Measurements from ENCODE around the gene BTNL9. TPM values are rescaled to one million over a fixed set of nuclear protein-coding genes. Genes with fewer than 3 reads are reported as not detected.
"Not testable (repeated sequence)": the region's sequence is repeated elsewhere in the genome, so short reads cannot be mapped to it uniquely, and the experiment has no call there.

BTNL9 gene
- total RNA-seq, 1 donor from 2014 or later, result not detected

DNA sequence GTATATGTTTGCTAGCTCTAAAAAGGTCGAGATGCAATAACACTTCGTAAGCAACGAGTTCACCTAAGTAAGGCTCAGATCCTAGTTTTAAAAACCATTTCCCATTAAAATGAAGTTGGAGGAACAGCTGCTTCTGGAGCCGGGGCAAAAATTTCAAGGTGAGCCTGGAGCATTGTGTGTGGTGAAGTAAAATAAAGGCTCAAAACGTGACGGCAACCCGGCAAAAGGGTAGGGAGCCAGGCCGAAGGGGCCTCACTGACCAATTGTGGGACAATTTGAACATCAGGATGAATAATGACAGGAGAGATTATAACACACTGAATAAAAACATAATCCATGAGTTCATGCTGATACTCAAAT, 20.1 kb downstream of the BTNL9 start:
- intact Hi-C loops (cut with micrococcal nuclease), result no loop called here

DNA sequence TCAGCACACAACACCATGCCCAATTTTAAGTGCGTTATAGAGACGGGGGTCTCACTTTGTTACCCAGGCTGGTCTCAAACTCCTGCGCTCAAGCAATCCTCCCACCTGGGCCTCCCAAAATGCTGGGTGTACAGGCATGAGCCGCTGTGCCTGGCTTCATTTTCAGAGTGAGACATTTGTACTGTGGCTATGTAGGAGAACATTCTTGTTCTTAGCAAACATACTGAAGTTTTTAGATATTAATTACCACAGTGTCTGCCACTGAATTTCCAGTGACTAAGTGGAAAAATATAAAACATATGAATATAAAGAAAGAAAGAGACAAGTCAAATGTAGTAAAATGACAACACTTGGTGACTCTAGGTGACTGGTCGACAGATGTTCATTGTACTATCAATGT, 20.9 kb downstream of the BTNL9 start:
- intact Hi-C loops (cut with micrococcal nuclease), result no loop called here

DNA sequence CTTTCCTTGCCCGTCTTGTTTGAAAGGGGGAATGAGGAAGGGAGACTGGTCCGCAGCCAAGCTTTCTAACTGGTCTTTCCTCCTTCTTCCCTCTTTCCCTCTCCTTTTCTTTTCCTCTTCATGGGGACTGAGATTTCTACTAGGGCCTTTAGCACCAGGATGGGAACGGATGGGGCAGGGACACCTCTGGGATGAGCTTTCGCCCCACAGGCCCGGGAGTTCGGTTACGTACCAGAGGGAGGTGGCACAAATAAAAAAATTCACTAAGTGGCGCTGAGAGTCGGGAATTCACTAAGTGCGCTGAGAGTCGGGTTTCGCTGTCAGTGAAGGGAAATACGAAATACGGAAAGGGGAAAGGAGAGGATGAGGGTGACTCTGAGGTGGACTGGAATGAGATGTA, 21.6 kb downstream of the BTNL9 start:
- intact Hi-C loops (cut with micrococcal nuclease), result no loop called here

DNA sequence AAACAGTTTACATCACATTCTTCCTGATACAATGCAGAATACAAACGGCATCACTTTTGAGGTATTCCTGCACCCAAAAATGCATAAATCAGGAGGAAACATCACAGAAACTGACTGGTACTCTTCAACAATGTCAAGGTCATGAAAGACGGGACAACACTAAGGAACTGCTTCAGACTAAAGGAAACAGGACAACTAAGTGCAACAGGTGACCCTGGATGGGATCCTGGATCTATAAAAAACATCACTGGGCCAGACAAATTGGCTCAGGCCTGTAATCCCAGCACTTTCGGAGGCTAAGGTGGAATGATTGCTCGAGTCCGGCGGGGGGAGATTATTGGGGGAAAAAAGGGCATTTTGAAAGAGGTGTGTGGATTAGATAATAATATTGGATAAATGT, 22.6 kb downstream of the BTNL9 start:
- intact Hi-C loops (cut with micrococcal nuclease), result no loop called here

DNA sequence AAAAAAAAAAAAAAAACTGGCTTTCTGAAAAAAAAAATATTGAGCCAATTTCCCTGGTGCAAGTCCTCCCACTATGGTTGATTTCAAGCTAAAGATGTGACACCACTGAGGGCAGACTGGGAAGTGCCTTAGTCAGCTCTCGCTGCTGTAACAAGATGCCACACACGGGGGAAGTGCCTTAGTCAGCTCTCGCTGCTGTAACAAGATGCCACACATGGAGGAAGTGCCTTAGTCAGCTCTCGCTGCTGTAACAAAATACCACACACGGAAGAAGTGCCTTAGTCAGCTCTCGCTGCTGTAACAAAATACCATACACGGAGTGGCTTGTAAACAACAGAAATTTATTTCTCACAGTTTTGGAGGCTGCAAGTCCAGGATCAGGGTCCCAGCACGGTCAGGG, 23.4 kb downstream of the BTNL9 start:
- intact Hi-C loops (cut with micrococcal nuclease), result no loop called here

DNA sequence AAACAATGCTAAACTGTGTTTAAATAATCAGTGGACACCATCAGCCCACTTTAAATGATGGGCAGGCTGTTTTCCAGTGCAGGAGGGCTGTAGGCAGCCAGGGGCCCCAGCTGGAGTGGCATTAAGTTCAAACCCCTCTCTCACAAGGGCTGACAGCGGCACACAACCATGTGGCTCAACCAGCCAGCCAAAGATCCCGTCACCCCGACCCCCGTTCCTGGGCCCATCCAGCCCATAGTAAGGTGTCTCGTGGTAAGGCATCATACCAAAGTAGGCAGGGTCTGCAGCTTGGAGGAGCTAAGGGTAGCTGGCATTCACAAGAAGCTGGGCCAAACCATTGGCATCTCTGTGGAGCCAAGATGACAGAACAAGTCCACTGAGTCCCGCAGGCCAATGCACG, 24.9 kb downstream of the BTNL9 start:
- intact Hi-C loops (cut with micrococcal nuclease), result no loop called here

DNA sequence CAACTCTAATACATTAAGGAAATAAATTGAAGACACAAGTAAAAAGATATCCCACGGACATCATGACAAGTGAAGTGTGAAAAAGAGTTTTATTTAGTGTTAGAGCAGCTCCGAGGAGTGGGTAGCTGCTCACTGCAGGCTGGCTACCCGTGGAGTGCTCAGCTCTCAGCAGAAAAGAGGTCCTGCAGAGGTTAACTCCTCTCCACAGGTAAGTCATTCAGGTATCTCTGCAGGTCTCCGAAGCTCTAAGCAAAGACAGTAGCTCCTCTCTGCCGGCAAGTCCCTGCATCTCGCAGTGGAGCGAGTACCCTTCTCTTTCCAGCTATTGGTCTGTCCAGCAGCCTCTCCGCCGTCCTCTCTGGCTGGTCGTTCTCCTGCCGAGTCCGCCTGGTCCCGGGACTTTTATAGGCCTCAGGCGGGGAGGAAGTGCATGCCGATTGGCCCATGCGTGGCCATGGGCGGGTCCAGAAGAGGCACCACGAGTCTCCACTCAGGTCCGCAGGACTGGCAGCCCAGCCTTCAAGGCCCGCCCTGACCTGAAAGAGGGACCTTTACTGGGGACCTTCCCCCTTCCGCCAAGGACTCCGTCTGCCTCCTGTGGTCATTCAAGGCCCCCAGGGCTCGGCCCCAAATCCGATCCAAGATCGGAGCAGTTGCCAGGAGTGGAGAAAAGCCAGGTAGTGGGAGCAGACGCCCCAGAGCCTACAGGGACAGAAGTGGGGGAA, 29.9 kb downstream of the BTNL9 start:
- intact Hi-C loops (cut with micrococcal nuclease), result no loop called here

DNA sequence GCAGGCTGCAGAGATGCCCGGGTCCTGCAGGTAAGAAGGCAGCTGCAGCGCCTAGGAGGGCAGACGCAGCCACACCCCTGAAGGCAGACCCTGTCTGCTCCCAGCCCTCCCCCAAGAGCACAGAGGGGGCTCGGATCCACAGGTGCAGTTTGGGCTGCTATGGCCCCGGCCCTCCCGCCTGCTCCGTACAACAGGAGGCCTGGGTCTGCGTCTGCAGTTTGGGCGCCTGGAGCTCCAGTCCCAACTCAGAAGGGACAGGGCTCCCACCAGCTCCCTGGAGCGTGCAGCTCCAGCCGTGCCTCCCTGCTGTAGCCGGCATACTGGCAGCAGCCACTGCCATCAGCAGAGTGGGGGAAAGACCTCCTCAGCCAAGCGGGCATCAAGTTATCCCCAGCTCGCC, 30.5 kb downstream of the BTNL9 start:
- intact Hi-C loops (cut with micrococcal nuclease), result no loop called here

DNA sequence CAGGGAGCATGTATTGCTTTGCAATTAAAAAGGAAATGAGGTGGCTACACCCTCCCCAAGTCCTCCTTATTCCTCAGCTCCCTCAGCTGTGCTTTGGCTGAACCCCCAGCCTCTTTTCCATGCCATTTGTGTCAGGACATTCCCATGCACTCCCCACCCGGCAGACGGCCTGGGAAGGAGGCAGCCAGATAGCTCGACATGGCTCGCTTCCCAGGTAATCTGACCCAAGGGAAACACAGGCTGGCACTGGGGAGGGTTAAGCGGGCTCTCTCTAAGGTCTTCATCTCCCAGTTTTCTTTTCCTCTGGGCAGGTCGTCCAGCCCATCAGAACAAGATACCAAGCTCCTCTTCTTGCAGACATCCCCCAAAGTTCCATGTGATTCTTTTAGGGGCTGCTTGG, 31.2 kb downstream of the BTNL9 start:
- intact Hi-C loops (cut with micrococcal nuclease), result no loop called here

DNA sequence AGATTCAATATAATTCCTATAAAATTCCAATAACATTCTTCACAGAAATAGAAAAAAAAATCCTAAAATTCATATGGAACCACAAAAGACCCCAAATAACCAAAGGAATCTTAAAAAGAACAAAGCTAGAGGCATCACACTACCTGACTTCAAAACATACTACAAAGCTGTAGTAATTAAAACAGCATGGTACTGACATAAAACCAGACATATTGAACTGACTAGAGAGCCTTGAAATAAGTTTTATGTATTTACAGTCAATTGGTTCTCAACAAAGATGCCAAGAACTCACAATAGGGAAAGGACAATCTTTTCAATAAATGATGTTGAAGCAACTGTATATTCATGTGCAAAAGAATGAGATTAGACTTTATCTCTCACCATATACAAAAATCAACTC, 36.9 kb downstream of the BTNL9 start:
- intact Hi-C loops (cut with micrococcal nuclease), result no loop called here

DNA sequence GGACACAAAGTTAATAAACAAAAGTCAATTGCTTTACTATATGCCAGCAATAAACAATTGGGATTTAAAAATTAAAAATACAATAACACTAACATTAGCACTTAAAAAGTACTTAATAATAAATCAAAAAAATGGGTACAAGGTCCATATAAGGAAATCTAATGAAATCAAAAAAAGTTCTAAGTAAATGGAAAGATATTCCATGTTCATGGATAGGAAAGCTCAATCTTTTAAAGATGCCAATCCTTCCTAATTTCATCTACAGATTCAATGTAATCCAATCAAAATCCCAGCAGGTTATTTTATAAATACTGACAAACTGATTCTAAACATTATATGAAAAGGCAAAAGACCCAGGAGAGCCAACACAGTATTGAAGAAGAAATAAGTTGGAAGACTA, 41.9 kb downstream of the BTNL9 start:
- intact Hi-C loops (cut with micrococcal nuclease), result no loop called here

DNA sequence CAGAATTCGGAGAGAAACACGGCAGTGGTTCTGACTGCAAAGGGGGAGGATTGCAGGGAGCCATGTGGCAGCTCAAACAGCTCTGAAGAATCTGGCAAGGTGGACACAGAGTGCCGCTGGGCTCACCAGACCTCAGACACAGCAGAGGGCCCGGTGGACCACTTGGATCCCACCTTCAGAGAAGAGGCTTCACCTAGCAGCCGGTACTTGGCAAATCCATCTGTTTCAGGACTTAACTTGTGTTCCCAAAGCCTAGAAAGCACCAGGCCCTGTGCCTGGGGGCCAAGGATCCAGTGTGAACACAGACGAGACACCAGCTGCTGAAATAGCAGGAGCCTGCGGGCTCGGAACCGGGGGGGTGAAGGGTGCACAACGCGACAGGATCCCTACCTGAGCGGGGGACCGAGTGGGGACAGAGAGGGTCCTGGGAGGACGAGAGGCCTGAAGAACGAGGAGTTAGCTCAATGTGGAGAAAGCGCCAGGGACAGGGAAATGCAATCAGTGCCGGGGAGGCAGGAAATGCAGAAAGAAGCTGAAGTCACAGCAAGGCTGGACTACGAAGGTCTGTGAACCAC, 44.6 kb downstream of the BTNL9 start:
- intact Hi-C loops (cut with micrococcal nuclease), result no loop called here

DNA sequence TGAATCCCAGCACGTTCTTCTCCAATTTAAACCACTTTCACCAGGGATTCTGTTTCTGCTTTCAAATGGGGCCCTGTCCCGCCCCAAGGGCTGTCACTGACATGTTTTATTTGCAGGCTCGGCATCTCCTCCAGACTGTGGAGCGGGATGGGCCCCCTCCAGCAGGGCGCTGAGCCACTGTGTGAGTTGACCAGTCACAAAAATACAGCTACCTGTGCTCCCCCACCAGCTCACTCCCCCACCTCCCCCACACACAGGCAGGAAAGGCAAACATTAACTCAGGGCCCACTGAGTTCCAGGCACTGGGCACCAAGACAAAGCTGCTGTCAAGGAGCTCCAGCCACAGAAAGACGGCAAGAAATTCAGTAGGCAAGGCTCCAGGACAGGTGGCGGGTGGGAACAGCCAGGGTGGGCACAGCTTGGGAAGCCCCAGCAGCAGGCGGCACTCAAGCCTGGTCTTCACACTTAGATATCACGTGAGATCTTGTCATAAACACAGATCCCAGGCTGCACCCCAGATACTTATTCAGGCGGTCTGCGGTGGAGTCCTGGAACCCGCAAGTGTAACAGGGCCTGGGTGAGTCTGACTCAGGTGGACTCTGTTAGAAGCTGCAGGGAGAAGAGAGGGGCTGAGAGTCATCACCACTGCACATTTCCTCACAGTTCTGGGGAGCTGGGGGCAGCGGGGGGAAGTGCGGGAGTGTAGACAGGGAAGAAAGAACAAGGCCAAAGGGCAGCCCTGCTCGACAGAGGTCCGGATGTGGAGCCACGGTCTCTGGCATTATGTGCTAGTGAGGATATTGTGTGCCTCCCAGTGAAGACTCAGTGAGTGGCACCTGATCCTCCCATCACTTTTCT, 46.2 kb downstream of the BTNL9 start:
- intact Hi-C loops (cut with micrococcal nuclease), result no loop called here

DNA sequence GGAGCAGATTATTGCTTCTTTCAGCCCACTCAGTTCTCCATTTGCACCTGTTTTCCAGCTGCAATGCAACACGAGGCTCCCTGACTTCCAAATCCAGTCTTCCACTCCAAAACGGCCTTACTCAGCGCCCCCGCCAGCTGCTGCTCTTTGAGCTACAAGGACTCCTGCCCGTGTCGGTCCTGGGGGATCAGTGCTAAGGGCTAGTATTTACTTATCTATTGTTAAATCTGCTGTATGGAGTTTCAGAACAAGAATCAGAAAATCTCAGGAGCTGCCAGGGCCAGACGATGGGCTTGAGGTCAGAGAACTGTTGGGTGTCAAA, 46.8 kb downstream of the BTNL9 start:
- intact Hi-C loops (cut with micrococcal nuclease), result no loop called here

DNA sequence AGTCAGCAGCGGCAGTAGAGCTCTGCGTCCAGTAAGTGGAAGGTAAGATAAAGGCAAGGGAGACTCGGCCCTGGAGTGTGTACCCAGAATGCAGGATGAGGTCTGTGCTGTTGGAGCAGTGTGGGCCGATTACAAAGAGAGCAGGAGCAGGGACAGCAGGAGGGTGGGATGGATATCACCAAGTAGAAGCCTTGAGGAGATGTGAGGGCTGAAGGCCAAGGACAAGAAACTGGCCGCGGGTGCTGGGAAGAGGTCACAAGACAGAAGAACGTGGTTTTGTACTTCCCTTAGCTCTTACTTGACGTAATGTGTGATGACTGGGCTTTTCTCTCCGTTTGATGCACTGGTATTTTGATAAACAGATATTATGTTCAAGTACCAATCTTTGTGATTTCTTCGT, 47.2 kb downstream of the BTNL9 start:
- intact Hi-C loops (cut with micrococcal nuclease), result no loop called here

DNA sequence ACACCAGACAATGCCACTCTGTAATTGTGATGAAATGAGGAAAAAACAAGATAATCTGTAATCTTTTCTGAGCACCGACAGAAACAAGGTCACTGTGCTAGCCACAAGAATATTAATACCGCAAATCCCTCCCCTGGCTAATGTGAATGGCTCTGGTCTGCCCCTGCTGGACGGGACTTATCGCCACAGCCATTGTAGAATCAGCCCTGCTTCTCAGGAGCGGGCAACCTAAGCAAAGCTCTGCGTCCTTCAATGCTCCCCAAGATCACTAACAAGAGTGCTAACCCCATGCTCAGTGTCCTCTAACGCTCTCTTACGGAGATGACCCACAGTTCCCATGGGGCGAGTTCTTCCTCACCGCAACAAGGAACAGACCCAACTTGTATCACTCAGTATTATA, 48.2 kb downstream of the BTNL9 start:
- intact Hi-C loops (cut with micrococcal nuclease), result no loop called here

DNA sequence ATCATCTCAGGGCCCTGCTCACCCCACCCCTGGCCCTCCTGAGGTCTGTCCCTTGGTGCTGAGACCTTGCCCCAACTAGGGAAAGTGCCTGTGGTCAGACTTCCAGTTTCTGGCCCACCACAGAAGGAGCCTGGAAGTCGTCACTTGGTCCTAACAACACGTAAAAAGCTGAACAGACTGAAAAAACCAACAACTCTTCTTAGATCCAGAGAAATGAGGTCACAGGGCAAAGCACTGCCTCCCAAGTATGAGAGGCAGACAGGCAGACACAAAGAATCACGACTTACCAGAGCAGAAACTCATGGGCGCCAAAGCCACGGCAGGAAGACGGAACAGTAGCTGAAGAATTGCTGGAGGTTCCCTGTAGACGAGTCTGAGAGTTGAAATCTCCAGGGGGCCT, 52.4 kb downstream of the BTNL9 start:
- intact Hi-C loops (cut with micrococcal nuclease), result no loop called here

DNA sequence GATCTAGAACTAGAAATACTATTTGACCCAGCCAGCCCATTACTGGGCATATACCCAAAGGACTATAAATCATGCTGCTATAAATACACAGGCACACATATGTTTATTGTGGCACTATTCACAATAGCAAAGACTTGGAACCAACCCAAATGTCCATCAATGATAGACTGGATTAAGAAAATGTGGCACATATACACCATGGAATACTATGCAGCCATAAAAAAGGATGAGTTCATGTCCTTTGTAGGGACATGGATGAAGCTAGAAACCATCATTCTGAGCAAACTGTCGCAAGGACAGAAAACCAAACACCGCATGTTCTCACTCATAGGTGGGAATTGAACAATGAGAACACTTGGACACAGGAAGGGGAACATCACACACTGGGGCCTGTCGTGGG, 55.1 kb downstream of the BTNL9 start:
- intact Hi-C loops (cut with micrococcal nuclease), result not testable (repeated sequence)

DNA sequence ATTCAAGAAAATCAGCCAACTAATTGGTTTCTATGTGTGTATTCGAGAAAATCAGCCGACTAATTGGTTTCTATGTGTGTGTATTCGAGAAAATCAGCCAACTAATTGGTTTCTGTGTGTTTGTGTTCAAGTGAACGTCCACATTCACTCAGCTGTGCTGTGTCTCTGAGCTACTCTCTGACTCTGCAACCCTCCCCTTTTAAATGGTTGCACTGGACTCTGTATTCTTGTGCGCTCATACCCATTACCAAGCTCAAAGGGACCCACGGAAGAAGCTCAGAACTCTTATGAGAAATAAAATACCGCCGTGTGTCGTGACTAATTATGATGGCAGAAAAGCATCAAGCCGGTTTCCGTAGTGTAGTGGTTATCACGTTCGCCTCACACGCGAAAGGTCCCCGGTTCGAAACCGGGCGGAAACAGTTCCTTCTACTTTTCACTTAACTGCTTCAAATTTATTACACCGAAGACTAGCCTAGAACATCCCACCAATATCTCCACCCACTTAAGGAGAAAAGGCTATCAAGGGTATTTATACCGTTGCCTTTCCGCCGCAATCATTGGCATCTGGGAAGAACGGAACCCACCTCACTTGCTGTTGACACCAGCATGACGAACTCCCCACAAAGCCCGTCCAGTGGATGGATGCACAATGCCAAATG, 56.8 kb downstream of the BTNL9 start:
- intact Hi-C loops (cut with micrococcal nuclease), result not testable (repeated sequence)

DNA sequence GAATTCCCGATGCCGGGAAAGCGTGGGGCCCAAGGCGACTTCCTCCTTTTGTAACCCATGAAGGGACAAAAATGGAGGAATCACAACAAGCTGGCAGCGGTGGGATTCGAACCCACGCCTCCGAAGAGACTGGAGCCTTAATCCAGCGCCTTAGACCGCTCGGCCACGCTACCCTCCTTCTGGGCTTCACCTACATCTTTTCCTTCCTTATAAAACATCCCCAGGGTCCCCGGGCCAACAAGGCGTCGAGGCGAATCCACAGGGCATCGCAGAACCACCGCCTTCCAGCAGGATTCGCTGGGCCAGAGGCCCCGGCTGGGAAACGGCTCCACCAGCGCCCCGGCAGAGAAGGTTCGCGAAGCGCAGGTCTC, 57.3 kb downstream of the BTNL9 start:
- intact Hi-C loops (cut with micrococcal nuclease), result not testable (repeated sequence)

DNA sequence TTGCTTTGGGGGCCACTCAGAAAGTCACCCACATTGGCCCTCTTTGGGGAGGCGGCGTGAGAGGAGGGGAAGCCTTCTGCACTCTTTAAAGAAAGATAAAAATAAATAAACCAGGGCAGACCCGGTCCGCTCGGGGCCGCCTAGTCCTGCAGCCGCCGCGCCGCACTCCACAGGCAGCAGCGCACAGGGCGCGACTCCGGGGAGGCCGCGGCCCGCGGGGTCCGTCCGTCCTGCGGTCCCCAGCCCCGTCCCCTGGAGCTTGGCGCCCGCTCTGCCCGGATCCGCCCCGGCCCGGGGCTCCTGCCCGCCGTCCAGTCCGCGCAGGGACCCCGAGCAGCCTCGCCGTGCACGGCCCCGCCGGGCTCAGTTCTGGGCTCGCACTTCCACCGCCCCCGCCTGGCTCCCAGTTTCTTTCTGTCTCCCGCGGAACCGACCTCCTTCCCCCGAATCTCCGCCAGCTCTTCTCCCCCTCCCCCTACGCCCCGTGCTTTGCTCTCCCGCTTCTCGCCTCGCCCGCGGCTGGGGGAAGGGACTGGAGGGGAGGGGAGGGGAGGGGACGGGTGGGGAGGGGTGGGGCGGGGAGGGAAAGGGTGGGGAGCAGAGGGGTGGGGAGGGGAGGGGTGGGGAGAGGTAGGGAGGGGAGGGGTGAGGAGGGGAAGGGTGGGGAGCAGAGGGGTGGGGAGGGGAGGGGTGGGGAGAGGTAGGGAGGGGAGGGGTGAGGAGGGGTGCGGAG, 57.9 kb downstream of the BTNL9 start:
- intact Hi-C loops (cut with micrococcal nuclease), result not testable (repeated sequence)

Data from T-helper 1 cell treated with Interleukin-12 subunit alpha and Interleukin-12 subunit beta and Interleukin-4 antibody, amounts not matched to agents 30 ng/mL and 1 ng/mL, for 36 hours (primary cell).